Posterior vena cava (tissue), 2 donors: ENCODE measurements around the gene RNF130. TPM values are rescaled to one million over a fixed set of nuclear protein-coding genes. Genes with fewer than 3 reads are reported as not detected.
"Not testable (repeated sequence)": the region's sequence is repeated elsewhere in the genome, so short reads cannot be mapped to it uniquely, and the experiment has no call there.

ENCODE experiments used
- DNase-seq: peaks from one replicate; pipeline ENCODE4 v3.0.0-alpha.2; 2020; ENCODE audit warnings: low spot score
- intact Hi-C, 2 donors: fragments of 100-400 bp; cut with DNase I; formaldehyde crosslinking; loops; one replicate each; pipeline versions ENCODE4 v1.14.1 to v1.14.2; 2022 to 2023
- total RNA-seq, 2 donors: library from RNA; stranded (reverse); fragmentation: NEBNext Ultra II Directional; extraction: Animal tissue kit (Norgen Biotek cat#: 25700); gene quantifications; one replicate each; pipeline ENCODE4 v1.2.1, GENCODE V29; 2021
- donor health status: DM: yes; HTN: yes; CAD: no.
- donor health status: DM: yes; HTN: yes; CAD: no.

The RNF130 gene
- total RNA-seq, 2 donors from 2014 or later, result 66.6 to 80.3 TPM

GRCh38 chr5:180001136-180001535, 70.4 kb downstream of the RNF130 start:
- intact Hi-C loops, result no loop called here
- no peak for DNase-seq

- intact Hi-C loops, result no loop called here
- DNase-seq, result no peak
These were observed 73.1 kb downstream of the RNF130 start for GRCh38 chr5:179998485-179998884.

GRCh38 chr5:179994583-179995323, 76.8 kb downstream of the RNF130 start:
- DNase-seq, result no peak
- intact Hi-C loops, result no loop called here

DNA sequence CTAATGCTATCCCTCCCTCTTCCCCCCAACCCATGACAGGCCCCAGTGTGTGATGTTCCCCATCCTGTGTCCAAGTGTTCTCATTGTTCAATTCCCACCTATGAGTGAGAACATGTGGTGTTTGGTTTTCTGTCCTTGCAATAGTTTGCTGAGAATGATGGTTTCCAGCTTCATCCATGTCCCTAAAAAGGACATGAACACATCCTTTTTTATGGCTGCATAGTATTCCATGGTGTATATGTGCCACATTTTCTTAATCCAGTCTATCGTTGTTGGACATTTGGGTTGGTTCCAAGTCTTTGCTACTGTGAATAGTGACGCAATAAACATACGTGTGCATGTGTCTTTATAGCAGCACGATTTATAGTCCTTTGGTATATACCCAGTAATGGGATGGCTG, 78.7 kb downstream of the RNF130 start:
- DNase-seq, intact Hi-C loops: not testable (repeated sequence)

DNA sequence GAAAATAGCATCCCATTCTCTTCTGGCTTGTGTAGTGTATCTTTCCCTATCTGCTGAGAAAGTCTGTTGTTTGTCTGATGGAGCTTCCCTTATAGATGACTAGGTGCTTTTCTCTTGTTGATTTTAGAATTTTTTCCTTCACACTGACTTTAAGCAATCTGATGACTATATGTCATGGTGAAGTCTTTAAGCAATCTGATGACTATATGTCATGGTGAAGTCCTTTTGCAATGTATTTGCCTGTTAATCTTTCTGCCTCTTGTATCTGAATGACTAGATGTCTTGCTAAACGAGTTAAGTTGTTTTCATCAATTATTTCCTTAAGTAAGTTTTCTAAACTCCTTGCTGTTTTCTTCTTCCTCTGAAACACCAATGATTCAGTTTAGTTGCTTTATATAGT, 80.5 kb downstream of the RNF130 start:
- intact Hi-C loops, result no loop called here

GRCh38 chr5:179990525-179990924, 81.0 kb downstream of the RNF130 start:
- DNase-seq, intact Hi-C loops: not testable (repeated sequence)

More for the DNA sequence above, 80.5 kb downstream of the RNF130 start:
- no peak for DNase-seq

GRCh38 chr5:179986328-179986727, 85.2 kb downstream of the RNF130 start:
- intact Hi-C loops, result no loop called here
- no peak for DNase-seq

DNA sequence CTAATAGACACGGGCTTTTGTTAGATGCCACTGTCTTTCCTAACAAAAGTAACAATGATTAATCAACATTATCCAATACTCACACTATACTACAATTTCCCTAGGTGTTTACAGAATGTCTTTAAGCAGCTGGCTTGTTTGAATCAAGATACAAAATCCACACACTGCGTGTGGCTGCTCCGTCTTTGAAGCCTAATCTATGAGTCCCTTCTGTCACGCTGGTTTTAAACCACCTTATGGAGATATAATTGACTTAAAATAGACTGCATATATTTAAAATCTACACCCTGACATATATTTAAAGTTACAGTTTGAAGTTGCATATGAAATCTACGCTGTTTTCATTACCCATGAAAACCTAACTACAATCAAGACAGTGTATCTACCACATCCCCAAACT, 89.9 kb downstream of the RNF130 start:
- intact Hi-C loops, result no loop called here
- no peak for DNase-seq

DNA sequence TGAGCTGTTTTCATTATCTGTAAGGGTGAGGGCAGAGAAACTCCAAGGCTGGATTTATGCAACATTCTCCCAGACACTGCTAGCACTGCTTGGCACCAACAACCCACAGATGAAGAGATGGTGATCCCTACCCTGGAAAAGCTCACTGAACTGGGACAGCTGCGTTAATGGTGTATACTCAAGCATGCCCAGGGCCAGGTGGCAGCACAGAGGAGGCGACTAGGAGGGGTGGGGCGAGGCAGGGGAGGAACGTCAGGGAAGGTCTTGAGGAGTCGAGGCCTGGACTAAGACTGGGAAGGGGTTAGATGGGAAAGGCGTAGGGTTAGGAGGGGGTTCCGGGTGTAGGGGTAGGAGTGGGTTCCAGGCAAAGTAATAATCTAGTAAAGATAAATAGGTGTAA, 90.8 kb downstream of the RNF130 start:
- DNase-seq, result no peak
- intact Hi-C loops, result no loop called here

DNA sequence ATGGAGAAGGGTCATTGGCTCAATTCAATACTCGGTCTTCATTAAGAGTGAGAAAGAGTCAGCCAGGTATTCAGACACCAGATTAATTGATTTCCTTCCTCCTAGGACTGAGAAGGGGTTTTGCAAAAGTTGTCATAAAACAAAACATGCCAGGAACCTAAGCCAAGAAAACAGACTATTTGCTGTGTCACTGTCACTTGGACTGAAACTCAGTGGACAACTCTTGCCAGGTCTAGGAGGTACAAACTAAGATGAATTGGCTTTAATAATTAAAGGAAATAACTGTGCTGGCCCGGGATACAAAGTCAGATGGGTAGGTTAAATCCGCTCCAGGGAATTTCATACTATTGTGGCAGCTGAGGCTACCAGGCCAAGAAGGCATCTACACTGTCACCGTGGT, 92.8 kb downstream of the RNF130 start:
- DNase-seq, result no peak
- intact Hi-C loops, result no loop called here

- intact Hi-C loops, result no loop called here
- no peak for DNase-seq
These were observed 95.8 kb downstream of the RNF130 start for GRCh38 chr5:179975713-179976134.

DNA sequence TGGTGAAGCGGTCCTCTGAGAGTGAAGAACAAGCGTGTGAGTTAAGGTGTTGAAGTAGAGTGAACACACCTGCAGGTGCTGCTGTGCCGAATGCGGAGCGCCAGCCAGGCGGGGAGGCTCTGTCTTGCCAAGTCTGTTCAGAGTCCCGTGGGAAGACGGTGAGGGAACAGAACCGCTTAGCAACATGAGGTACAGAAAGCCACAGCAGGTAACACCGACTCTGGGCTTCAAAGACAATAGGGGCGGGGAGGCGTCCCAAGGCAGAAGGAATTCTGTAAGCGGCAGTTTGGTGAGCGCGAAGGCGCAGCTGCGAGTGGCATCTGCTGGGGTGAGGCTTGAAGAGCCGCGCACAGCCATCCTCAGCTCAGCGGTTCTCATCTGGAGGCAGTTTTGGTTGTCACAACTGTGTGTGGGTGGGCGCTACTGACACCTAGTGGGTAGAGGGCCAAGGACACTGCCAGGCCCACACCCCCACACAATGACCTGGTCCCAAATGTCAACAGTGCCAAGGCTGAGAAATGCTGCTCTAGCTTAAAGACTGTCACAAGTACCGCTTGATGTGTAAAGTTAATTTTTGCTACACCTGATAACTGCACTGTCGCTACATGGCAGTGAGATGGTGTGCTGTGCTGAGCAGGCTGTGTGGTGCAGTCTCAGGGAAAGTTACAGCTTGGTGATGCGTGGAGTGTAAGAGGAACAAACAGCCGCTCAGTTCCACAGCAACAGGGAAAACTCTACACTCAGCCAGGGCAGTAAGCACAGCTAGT, 96.4 kb downstream of the RNF130 start:
- DNase-seq, result no peak
- intact Hi-C loops, result no loop called here

DNA sequence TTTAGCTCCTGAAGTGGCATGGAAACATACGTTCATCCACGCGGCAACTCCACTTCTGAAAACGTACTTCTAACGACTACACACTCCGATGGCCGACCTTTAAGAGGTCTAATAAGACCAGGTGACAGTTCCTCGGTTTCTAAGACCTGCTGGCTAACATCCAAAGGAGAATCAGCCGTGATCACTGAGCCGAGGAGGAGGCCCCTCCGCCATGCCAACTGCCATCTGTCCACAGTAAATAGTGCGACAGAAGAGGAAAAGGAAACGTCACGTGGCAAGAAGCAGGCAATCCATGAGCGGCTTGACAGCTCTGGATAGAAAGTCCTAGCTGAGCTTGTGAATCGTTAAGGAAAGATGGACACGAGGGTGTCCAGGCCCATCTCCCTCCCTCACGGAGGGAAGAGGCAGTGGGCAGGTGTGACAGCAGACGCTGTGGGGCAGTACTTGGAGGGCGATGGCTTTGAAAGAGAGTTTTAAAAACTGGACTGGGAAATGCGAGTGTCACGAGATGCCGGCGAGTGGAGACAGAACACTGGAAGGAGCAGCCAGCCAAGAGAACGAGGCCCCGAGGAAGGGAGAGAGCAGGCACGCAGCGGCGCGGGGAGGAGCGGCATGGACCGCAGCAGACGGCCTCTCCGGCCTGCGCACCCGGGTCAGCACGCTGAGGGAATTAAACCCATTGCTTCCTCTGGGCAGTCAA, 97.2 kb downstream of the RNF130 start:
- DNase-seq, result no peak
- intact Hi-C loops, result no loop called here

DNA sequence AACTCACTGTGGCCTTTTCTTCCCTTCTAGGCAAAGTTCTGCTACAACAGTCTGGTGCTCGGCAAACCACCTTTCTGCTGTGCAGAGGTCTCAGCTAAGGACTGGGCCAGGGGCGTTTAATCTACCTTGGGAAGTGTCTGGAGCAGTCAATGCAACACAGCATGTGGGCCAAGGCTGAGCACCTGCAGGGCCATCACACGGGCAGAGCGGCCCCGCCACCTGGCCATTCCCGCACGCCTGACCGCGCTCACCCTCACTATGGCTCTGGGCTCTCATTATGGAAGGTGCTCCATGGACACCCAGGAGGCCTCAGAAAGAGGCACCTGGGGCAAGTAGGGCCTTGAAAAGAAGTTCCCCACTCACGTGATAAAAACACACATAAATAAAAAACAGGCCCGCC, 98.2 kb downstream of the RNF130 start:
- intact Hi-C loops, result no loop called here
- no peak for DNase-seq

- no peak for DNase-seq
- intact Hi-C loops, result no loop called here
These were observed 102.4 kb downstream of the RNF130 start for GRCh38 chr5:179969110-179969509.

DNA sequence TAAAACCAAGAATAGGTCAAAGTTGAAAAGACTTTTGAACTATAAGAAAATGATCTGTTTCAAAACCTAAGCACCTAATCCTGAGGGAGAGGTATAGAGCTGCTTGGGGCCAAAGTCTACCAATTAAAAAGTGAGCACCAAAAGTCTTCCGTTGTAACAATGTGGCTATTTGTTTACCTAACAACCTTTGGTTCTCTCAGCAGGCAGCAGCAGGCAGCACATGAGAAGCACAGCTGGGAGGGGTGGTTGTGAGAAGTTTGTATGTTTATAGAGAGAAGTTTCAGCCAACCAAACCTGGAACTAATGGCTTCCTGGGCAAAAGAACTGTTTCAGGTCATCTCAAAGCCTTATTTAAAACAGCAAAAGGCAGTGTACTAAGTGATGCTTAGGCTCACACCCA, 104.1 kb downstream of the RNF130 start:
- DNase-seq, result no peak
- intact Hi-C loops, result no loop called here

DNA sequence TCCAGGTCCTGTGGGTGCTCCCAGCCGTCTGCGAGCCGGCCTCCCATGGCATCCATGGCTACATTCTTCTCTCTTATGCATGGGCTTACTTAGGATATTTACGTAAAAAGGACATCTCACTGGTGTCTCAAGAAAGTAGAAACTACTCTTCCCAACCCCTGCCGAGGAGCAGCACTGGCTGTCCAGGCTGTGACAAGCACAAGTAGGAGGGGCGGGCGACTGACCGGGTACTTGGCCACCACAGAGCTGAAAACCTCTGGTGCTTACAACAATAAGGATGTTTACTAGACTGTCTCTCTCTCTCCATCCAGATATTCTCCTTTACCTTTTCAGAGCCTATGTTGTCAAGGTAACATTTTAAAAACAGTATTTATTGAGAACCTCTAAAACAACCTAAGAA, 107.5 kb downstream of the RNF130 start:
- intact Hi-C loops, result loop anchor here in 1 of 2 donors (5.0 kb wide), 1 partner anchor 1078 kb away; the partner anchor contains the start of gene BTNL9
- DNase-seq, result no peak

- intact Hi-C loops, result loop anchor here in 1 of 2 donors (5.0 kb wide), 1 partner anchor 1079 kb away; the partner anchor contains the start of gene BTNL9
- no peak for DNase-seq
These were observed 108.2 kb downstream of the RNF130 start for GRCh38 chr5:179963375-179963774.

DNA sequence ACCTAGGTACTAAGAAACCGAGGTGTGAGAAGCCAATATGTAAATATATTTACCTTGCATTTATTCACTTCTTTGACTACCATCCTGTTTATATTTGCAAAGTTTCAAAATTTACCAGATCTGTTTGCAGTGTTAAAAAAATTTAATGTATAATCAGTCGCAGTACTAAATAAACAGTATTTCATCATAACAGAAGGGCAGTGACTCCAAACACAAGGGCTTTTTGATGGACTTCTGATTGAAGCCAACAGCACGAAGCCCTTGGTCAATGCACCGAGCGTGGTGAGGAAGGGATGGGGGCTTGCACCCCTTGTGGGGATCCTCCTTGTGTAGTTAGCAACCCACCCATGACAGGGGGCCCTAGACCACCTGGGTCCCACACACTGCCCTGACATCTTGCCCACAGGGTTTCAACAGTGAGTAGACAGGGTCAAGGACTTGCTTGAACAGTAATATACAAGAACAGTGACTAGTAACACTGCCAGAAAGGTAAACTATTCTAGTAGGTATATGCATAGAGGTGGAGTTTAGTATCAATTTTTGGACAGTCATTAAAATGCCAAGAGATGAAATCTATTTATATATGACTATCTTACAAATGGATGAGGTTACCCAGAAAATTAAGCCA, 111.2 kb downstream of the RNF130 start:
- intact Hi-C loops, result loop anchor here in 1 of 2 donors (5.0 kb wide), 1 partner anchor 1082 kb away; the partner anchor contains the start of gene BTNL9
- no peak for DNase-seq
